Keratinocyte (primary cell): Measurements from ENCODE around the gene PCDHB7. TPM values are rescaled to one million over a fixed set of nuclear protein-coding genes. Genes with fewer than 3 reads are reported as not detected.
"Not testable (repeated sequence)": the region's sequence is repeated elsewhere in the genome, so short reads cannot be mapped to it uniquely, and the experiment has no call there.

Experiments used
- DNase-seq: peaks from one replicate; pipeline ENCODE4 v3.0.0-alpha.2; 2011; ENCODE audit warnings: low read depth, missing footprints, low spot score
- FAIRE-seq: peaks from 2 replicates; lab custom pipeline; 2011; peaks lifted over from hg19 to GRCh38; lab: Jason Lieb, UNC
- H2AFZ ChIP-seq: 2 replicates; pipeline ENCODE4 v1.6.0; 2012; ENCODE audit warnings: low read length, control low read depth, inconsistent platforms; ENCODE audit not compliant: control insufficient read depth
- H3K27ac ChIP-seq: 2 replicates; pipeline ENCODE4 v1.5.1; 2011; ENCODE audit warnings: low read length; ENCODE audit not compliant: control insufficient read depth, insufficient read depth
- H3K27me3 ChIP-seq: 3 replicates; pipeline ENCODE4 v1.6.0; 2011; ENCODE audit warnings: low read length; ENCODE audit not compliant: control insufficient read depth, insufficient read depth; ENCODE audit errors: extremely low read depth
- H3K36me3 ChIP-seq, 2 experiments: 2 replicates in 1 of 2; 3 replicates in 1 of 2; pipeline ENCODE4 v1.5.1; 2011; ENCODE audit warnings: low read length in 2 of 2, mild to moderate bottlenecking in 1 of 2; ENCODE audit not compliant: control insufficient read depth in 2 of 2, insufficient read depth in 2 of 2; ENCODE audit errors: extremely low read depth in 1 of 2
- H3K4me1 ChIP-seq: 3 replicates; pipeline ENCODE4 v1.5.1; 2011; ENCODE audit warnings: low read length; ENCODE audit not compliant: control insufficient read depth, insufficient read depth; ENCODE audit errors: extremely low read depth
- H3K4me2 ChIP-seq: 3 replicates; pipeline ENCODE4 v1.6.0; 2011; ENCODE audit warnings: low read depth, low read length; ENCODE audit not compliant: control insufficient read depth, insufficient read depth; ENCODE audit errors: extremely low read depth
- H3K4me3 ChIP-seq, 3 experiments: fragments of 200-600 bp in 1 of 3; sonication (generic) in 1 of 3; 2 replicates in 2 of 3; 3 replicates in 1 of 3; pipeline ENCODE4 v1.5.1; 2011 to 2016; ENCODE audit warnings: low read length in 3 of 3, mild to moderate bottlenecking in 3 of 3, control low read depth in 2 of 3, inconsistent platforms in 1 of 3, low read depth in 1 of 3, mixed read lengths in 1 of 3, mixed run types in 1 of 3, moderate library complexity in 1 of 3; ENCODE audit not compliant: control insufficient read depth in 2 of 3, insufficient read depth in 2 of 3; ENCODE audit errors: extremely low read depth in 1 of 3
- H3K79me2 ChIP-seq: 2 replicates; pipeline ENCODE4 v1.6.0; 2012; ENCODE audit warnings: low read length; ENCODE audit not compliant: control insufficient read depth, insufficient read depth
- H3K9ac ChIP-seq: 3 replicates; pipeline ENCODE4 v1.6.0; 2011; ENCODE audit warnings: low read length; ENCODE audit not compliant: control insufficient read depth, insufficient read depth; ENCODE audit errors: extremely low read depth
- H3K9me1 ChIP-seq: 3 replicates; pipeline ENCODE4 v1.6.0; 2011; ENCODE audit warnings: low read length; ENCODE audit not compliant: control insufficient read depth, insufficient read depth; ENCODE audit errors: extremely low read depth
- H3K9me3 ChIP-seq: 2 replicates; pipeline ENCODE4 v1.5.1; 2012; ENCODE audit warnings: low read depth, low read length; ENCODE audit not compliant: control insufficient read depth
- H4K20me1 ChIP-seq: 3 replicates; pipeline ENCODE4 v1.6.0; 2011; ENCODE audit warnings: low read length; ENCODE audit not compliant: control insufficient read depth, insufficient read depth; ENCODE audit errors: extremely low read depth
- CTCF ChIP-seq, 3 experiments: IDR thresholded peaks in 1 of 3; conservative IDR thresholded peaks in 1 of 3; optimal IDR thresholded peaks in 1 of 3; 2 replicates in 2 of 3; 3 replicates in 1 of 3; pipeline versions ENCODE3 to v1.5.1; 2011; ENCODE audit warnings: low read length in 3 of 3, mild to moderate bottlenecking in 3 of 3, moderate library complexity in 2 of 3, control low read depth in 1 of 3, inconsistent platforms in 1 of 3; ENCODE audit not compliant: insufficient read depth in 2 of 3; ENCODE audit errors: extremely low read depth in 1 of 3
- EZH2 ChIP-seq: IDR thresholded peaks from one replicate; pipeline ENCODE4 v1.6.1; 2012; ENCODE audit warnings: inconsistent platforms, mild to moderate bottlenecking, low read length, moderate library complexity
- dilution Hi-C: fragments of 300-500 bp; cut with MboI; formaldehyde crosslinking; loops from one replicate; pipeline ENCODE4 v1.7.0; 2020; ENCODE audit warnings: low sequenced_read_pairs; ENCODE audit not compliant: extremely low pct_ligation_motif_present
- polyA plus RNA-seq, 5 experiments: library from polyadenylated mRNA; depleted of rRNA in 3 of 5; stranded (reverse) in 3 of 5; stranded (forward) in 1 of 5; unstranded in 1 of 5; fragments of >200 nt; gene quantifications; 1 replicate in 1 of 5; 2 replicates in 3 of 5; 3 replicates in 1 of 5; pipeline versions ENCODE4 v1.2.1 to v1.2.3, GENCODE V29; 2011 to 2012; ENCODE audit warnings: missing spikeins in 2 of 5, low read depth in 1 of 5, low replicate concordance in 1 of 5

PCDHB7 gene
- polyA plus RNA-seq, 1 donor (not counting 4 experiments of a cell fraction or from before 2014, with no cell fraction given): not detected

GRCh38 chr5:141155540-141156374 is 16.7 kb upstream of the PCDHB7 start:
- no peak overlapping the region for H3K4me3 ChIP-seq
- H3K9ac ChIP-seq: no peak overlapping the region
- dilution Hi-C loops: no loop called here
- no peaks in the 10 kb centered on the region for H3K9me3 ChIP-seq
- no peak for DNase-seq
- H3K79me2 ChIP-seq: no peaks in the 10 kb centered on the region
- no peaks in the 10 kb centered on the region for H3K36me3 ChIP-seq
- FAIRE-seq: no peak
- no peak overlapping the region for H3K27ac ChIP-seq
- no peak overlapping the region for H2AFZ ChIP-seq
- H3K4me1 ChIP-seq: no peaks in the 10 kb centered on the region
- no peaks in the 10 kb centered on the region for H3K27me3 ChIP-seq
- H4K20me1 ChIP-seq: no peaks in the 10 kb centered on the region
- no peaks in the 10 kb centered on the region for H3K9me1 ChIP-seq
- TF ChIP-seq CTCF (optimal IDR thresholded peaks at IDR 0.05 in 1 of 3, IDR thresholded peaks at IDR 0.05 in 1 of 3, conservative IDR thresholded peaks at IDR 0.05 in 1 of 3; ENCODE audit: extremely low read depth in 1 of 3, insufficient read depth in 2 of 3, low read length in 3 of 3): no peak
- TF ChIP-seq EZH2: no peak
- no peak overlapping the region for H3K4me2 ChIP-seq

GRCh38 chr5:141157356-141157755 is 15.1 kb upstream of the PCDHB7 start:
- DNase-seq, H2AFZ ChIP-seq, H3K27me3 ChIP-seq, H3K36me3 ChIP-seq, FAIRE-seq, H3K9me3 ChIP-seq, H3K9ac ChIP-seq, H3K4me3 ChIP-seq, H4K20me1 ChIP-seq, H3K79me2 ChIP-seq, dilution Hi-C loops, H3K4me1 ChIP-seq, H3K27ac ChIP-seq, H3K4me2 ChIP-seq, H3K9me1 ChIP-seq: not testable (repeated sequence)

GRCh38 chr5:141157901-141158300 is 14.5 kb upstream of the PCDHB7 start:
- H3K4me3 ChIP-seq, H2AFZ ChIP-seq, H4K20me1 ChIP-seq, H3K27ac ChIP-seq, H3K9me3 ChIP-seq, FAIRE-seq, dilution Hi-C loops, H3K4me1 ChIP-seq, H3K4me2 ChIP-seq, H3K9ac ChIP-seq, DNase-seq, H3K27me3 ChIP-seq, H3K9me1 ChIP-seq, H3K79me2 ChIP-seq, H3K36me3 ChIP-seq: not testable (repeated sequence)

- H3K4me3 ChIP-seq, H3K9me3 ChIP-seq, FAIRE-seq, H3K4me1 ChIP-seq, H3K27me3 ChIP-seq, H3K36me3 ChIP-seq, H3K9me1 ChIP-seq, H4K20me1 ChIP-seq, DNase-seq, H2AFZ ChIP-seq, H3K4me2 ChIP-seq, dilution Hi-C loops, H3K79me2 ChIP-seq, H3K27ac ChIP-seq, H3K9ac ChIP-seq: not testable (repeated sequence)
Measured at GRCh38 chr5:141174291-141175104, 2.1 kb downstream of the PCDHB7 start.
